ENCODE data around the gene IQCK.

GRCh38 chr16:19831678-19832077, 113.6 kb downstream of the IQCK start:
- TF ChIP-seq, protein P1, sequence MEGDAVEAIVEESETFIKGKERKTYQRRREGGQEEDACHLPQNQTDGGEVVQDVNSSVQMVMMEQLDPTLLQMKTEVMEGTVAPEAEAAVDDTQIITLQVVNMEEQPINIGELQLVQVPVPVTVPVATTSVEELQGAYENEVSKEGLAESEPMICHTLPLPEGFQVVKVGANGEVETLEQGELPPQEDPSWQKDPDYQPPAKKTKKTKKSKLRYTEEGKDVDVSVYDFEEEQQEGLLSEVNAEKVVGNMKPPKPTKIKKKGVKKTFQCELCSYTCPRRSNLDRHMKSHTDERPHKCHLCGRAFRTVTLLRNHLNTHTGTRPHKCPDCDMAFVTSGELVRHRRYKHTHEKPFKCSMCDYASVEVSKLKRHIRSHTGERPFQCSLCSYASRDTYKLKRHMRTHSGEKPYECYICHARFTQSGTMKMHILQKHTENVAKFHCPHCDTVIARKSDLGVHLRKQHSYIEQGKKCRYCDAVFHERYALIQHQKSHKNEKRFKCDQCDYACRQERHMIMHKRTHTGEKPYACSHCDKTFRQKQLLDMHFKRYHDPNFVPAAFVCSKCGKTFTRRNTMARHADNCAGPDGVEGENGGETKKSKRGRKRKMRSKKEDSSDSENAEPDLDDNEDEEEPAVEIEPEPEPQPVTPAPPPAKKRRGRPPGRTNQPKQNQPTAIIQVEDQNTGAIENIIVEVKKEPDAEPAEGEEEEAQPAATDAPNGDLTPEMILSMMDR (IDR thresholded peaks at IDR 0.05), result no peak
- TF ChIP-seq POLR2A (IDR thresholded peaks at IDR 0.05), result no peak

Data from right lobe of liver (tissue), 4 donors.